GM12873 (cell line): ENCODE data around the gene PRKAG1.

Experiments used
- TF ChIP-seq, protein P1 (sequence below): IDR thresholded peaks from 2 replicates; pipeline ENCODE4 v1.5.1; 2012; ENCODE audit warnings: low read depth, mild to moderate bottlenecking, moderate library complexity, low read length, control low read depth; ENCODE audit not compliant: insufficient read depth; ENCODE audit errors: missing control alignments

The PRKAG1 gene

GRCh38 chr12:48981757-48982157, 36.8 kb downstream of the PRKAG1 start:
- TF ChIP-seq, protein P1, sequence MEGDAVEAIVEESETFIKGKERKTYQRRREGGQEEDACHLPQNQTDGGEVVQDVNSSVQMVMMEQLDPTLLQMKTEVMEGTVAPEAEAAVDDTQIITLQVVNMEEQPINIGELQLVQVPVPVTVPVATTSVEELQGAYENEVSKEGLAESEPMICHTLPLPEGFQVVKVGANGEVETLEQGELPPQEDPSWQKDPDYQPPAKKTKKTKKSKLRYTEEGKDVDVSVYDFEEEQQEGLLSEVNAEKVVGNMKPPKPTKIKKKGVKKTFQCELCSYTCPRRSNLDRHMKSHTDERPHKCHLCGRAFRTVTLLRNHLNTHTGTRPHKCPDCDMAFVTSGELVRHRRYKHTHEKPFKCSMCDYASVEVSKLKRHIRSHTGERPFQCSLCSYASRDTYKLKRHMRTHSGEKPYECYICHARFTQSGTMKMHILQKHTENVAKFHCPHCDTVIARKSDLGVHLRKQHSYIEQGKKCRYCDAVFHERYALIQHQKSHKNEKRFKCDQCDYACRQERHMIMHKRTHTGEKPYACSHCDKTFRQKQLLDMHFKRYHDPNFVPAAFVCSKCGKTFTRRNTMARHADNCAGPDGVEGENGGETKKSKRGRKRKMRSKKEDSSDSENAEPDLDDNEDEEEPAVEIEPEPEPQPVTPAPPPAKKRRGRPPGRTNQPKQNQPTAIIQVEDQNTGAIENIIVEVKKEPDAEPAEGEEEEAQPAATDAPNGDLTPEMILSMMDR: no peak

GRCh38 chr12:48980953-48981756, 37.4 kb downstream of the PRKAG1 start:
- TF ChIP-seq, protein P1: no peak

DNA sequence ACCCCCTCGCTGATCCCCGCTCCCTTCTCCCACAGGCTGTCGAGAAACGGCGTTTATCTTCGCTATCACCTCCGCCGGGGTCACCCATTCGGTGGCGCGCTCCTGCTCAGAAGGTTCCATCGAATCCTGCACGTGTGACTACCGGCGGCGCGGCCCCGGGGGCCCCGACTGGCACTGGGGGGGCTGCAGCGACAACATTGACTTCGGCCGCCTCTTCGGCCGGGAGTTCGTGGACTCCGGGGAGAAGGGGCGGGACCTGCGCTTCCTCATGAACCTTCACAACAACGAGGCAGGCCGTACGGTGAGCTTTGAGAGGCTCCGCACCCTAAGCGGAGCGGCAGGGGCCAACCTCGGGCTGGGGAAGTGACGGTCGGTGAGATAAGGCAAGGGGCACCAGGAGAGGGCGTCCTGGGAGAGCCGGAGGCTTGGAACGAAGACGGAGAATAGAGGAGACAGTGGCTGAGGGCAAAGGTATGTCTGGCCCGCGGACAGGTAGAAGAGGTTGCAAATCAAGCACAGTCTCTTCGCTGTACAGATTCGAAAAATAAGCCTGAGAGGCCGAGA, 38.1 kb downstream of the PRKAG1 start:
- TF ChIP-seq, protein P1: peak; percentile 29

GRCh38 chr12:48979602-48980388, 38.8 kb downstream of the PRKAG1 start:
- TF ChIP-seq, protein P1: no peak

DNA sequence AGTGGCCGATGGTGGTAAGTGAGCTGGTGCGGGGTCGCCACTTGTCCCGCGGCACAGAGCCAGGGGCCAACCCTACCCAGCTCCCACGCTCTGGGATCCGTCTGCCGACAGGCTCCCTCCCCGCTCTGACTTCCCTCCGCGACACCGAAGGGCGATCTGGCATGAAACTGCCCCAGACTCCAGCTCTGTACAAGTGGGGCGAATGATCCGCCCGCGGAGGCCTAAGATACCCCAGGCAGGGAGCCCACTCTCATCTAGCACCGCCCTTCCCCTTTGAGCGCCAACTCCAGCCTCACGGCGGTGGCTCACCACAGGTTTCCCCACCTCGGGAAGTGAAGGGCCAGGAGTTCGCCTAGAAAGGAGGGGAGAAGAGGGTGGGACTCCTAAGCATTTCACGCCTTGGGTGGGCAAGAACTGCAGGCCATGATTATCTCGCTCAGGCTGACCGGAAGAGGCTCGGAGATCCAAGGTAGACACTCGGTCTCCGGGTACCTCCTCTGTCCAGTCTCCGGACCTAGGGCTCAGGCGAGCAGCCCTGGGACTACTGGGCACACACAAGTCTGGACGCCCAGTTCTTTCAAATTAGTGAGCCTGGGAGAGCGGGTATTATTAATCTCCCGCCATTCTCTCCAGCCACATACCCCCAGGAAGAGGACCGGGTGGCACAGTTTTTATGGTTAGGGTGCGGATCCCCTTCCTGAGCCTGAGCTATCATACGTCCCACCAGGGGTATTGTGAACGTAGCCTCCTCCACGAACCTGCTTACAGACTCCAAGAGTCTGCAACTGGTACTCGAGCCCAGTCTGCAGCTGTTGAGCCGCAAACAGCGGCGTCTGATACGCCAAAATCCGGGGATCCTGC, 39.6 kb downstream of the PRKAG1 start:
- TF ChIP-seq, protein P1: no peak

DNA sequence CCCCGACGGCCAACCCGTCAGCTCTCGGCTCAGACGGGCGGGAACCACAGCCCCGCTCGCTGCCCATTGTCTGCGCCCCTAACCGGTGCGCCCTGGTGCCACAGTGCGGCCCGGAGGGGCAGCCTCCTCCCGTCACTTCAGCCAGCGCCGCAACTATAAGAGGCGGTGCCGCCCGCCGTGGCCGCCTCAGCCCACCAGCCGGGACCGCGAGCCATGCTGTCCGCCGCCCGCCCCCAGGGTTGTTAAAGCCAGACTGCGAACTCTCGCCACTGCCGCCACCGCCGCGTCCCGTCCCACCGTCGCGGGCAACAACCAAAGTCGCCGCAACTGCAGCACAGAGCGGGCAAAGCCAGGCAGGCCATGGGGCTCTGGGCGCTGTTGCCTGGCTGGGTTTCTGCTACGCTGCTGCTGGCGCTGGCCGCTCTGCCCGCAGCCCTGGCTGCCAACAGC, 40.3 kb downstream of the PRKAG1 start, which contains the start of gene WNT1:
Gene WNT1 (plus strand): TSS at position 32 of the 450 bp plus-strand sequence. CDS start 329 bp downstream, at position 361.
- TF ChIP-seq, protein P1: no peak
